Fibroblast of mammary gland (primary cell): ENCODE measurements around the gene CENPU.
A peak's percentile ranks its signal among the peaks of the same experiment; 100 is the strongest.

Experiments
- DNase-seq: peaks from one replicate; pipeline ENCODE4 v3.0.0-alpha.2; 2010; ENCODE audit warnings: low read depth
- H3K4me3 ChIP-seq: 2 replicates; pipeline ENCODE4 v1.5.1; 2011; ENCODE audit warnings: low read depth, mild to moderate bottlenecking, low read length, moderate library complexity; ENCODE audit not compliant: control insufficient read depth
- TF ChIP-seq, protein P1 (sequence below): conservative IDR thresholded peaks from 2 replicates; pipeline ENCODE4 v1.5.1; 2011; ENCODE audit warnings: low read depth, low read length, inconsistent platforms; ENCODE audit not compliant: control insufficient read depth, insufficient read depth

Gene CENPU

DNA sequence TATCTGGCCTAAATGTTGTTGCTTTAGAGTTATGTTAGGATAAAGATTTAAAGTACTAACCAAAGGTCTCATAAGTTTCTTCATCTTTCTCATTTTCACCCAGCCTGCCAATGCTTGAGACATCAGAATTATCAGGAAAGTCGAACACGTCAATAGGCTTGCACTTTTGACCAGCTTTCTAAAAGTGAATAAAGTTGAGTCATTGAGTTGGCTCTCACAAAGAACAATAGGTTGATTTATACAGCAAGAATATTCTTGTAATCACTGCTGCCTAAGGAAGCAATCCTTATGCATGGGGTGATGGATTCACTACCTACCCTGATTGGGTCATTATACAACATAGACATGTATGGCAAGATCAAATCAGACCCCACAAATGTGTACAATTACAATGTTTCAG is 5.0 kb downstream of the CENPU start:
- TF ChIP-seq, protein P1, sequence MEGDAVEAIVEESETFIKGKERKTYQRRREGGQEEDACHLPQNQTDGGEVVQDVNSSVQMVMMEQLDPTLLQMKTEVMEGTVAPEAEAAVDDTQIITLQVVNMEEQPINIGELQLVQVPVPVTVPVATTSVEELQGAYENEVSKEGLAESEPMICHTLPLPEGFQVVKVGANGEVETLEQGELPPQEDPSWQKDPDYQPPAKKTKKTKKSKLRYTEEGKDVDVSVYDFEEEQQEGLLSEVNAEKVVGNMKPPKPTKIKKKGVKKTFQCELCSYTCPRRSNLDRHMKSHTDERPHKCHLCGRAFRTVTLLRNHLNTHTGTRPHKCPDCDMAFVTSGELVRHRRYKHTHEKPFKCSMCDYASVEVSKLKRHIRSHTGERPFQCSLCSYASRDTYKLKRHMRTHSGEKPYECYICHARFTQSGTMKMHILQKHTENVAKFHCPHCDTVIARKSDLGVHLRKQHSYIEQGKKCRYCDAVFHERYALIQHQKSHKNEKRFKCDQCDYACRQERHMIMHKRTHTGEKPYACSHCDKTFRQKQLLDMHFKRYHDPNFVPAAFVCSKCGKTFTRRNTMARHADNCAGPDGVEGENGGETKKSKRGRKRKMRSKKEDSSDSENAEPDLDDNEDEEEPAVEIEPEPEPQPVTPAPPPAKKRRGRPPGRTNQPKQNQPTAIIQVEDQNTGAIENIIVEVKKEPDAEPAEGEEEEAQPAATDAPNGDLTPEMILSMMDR, result no peak
- peak; percentile 26 for DNase-seq
- no peak overlapping the region for H3K4me3 ChIP-seq

DNA sequence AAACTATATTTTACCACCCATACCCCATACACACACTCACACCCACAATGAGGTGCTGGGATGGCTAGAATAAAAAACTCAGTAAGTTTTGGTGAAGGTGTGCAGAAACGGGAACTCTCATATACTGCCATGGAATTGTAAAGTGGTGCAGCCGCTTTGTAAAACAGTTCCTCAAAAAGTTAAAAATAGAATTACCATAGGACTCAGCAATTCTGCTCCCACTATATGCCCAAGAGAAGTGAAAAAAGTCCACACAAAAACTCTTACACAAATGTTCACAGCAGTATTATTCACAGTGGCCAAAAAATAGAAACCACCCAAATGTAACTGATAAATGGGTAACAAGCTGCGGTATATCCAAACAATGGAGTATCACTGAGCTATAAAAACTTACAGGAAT is 6.5 kb downstream of the CENPU start:
- TF ChIP-seq, protein P1, result no peak
- no peak overlapping the region for H3K4me3 ChIP-seq
- DNase-seq, result no peak

DNA sequence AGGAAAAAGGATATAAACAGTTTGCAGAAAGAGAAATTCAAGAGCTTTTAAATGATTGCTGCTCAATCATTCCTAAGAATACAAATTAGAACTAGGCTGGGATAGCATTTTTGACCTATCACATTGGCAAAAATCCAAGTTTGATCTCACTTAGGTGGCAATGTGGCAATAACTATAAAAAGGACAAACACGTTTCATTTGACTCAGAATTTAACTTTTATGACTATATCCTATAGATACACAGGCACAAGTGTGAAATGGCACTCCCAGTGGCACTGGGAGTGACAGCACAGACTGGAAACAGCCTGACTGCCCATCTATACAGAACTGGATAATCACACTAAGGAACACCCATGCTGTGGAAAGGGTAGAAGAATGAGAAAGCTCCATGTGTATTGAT is 11.1 kb downstream of the CENPU start:
- no peak overlapping the region for H3K4me3 ChIP-seq
- TF ChIP-seq, protein P1, result no peak
- no peak for DNase-seq

DNA sequence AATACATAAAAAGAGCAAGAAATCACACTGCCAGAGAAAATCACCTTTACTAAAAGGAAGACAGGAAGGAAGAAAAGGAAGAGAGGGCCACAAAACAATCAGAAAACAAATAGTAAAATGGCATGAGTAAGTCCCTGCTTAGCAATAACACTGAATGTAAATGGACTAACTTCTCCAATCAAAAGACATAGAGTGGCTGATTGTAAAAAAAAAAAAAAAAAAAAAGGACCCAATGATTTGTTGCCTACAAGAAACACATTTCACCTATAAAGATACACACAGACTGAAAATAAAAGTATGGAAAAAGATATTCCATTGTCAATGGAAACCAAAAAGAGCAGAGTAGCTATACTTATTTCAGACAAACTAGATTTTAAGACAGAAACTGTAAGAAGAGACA is 12.6 kb downstream of the CENPU start:
- H3K4me3 ChIP-seq, result no peak overlapping the region
- no peak for DNase-seq
- TF ChIP-seq, protein P1, result no peak

DNA sequence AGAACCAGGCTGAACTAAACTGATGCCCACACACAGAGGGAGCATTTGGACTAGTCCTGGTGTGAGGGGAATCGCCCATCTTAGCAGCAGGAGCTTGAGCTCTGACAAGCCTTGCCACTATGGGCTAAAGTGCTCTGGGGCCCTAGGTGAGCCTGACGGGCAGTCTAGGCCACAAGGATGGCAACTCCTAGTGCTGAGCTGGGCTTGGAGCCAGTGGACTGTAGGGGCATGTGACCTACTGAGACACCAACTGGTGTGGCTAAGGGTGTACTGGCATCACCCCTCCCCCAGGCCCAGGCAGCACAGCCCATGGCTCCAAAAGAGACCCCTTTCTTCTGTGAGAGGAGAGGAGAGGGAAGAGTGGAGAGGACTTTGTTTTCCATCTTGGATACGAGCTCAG is 14.5 kb downstream of the CENPU start:
- no peak overlapping the region for H3K4me3 ChIP-seq
- DNase-seq, result no peak
- TF ChIP-seq, protein P1, result no peak

DNA sequence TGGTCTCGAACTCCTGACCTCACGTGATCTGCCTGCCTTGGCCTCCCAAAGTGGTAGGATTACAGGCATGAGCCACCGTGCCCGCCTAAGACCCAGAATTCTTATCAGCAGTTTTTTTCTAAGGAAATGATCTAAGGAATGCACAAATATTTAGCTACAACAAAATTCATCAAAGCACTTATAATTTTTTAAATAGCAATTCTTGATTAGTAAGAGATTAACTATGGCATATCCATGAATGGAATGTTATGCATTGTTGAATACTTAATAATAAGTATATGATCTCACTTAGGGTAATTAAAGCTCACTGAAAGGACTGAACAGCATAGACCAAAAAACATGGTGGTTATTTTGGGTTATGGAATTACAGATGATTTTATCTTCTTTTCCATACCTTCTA is 18.4 kb downstream of the CENPU start:
- H3K4me3 ChIP-seq, result no peak overlapping the region
- TF ChIP-seq, protein P1, result no peak
- DNase-seq, result no peak

DNA sequence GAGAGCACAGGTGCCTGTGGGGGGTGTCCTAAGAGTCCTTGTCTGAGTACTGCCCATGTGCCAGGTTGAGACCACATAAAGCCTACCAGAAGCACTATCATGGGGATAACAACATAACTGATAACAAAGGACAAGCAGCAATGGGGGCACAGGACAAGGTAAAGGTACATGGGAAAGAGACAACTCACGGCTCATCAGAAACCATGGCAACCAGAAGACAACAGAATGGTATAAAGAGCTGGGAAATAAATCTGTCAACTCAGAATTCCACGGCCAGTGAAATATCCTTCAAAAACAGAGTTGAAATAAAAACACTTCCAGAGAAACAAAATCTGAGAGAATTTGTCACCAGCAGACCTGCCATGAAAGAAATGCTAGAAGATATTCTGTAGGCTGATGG is 20.0 kb downstream of the CENPU start:
- DNase-seq, result no peak
- H3K4me3 ChIP-seq, result no peak overlapping the region
- TF ChIP-seq, protein P1, result no peak
